Gastroesophageal sphincter (tissue), 4 donors: ENCODE data around the gene MRPL17. TPM values are rescaled to one million over a fixed set of nuclear protein-coding genes. Genes with fewer than 3 reads are reported as not detected.

Experiments used
- ATAC-seq: fragments of 150-250 bp; one replicate; pipeline ENCODE4 v1.9.1; 2016; ENCODE audit warnings: mild to moderate bottlenecking, moderate library complexity
- H3K27ac ChIP-seq, 4 donors: fragments of 200-600 bp; sonication (generic) in 3 of 4; 1 replicate in 3 of 4; 2 replicates in 1 of 4; pipeline ENCODE4 v1.5.1; 2016 to 2019
- H3K27me3 ChIP-seq: fragments of 200-600 bp; sonication (generic); one replicate; pipeline ENCODE4 v1.5.1; 2019
- H3K36me3 ChIP-seq, 2 donors: fragments of 200-600 bp; sonication (generic); one replicate each; pipeline ENCODE4 v1.5.1; 2019; ENCODE audit warnings: control low read depth in 1 of 2
- H3K4me1 ChIP-seq, 3 donors: fragments of 200-600 bp; sonication (generic); 1 replicate in 2 of 3; 2 replicates in 1 of 3; pipeline ENCODE4 v1.5.1; 2016 to 2019; ENCODE audit warnings: control low read depth in 2 of 3
- H3K4me3 ChIP-seq, 2 donors: fragments of 200-600 bp; sonication (generic); one replicate each; pipeline ENCODE4 v1.5.1; 2019; ENCODE audit warnings: mild to moderate bottlenecking in 1 of 2, moderate library complexity in 1 of 2
- H3K9me3 ChIP-seq, 3 donors: fragments of 200-600 bp; sonication (generic); one replicate each; pipeline ENCODE4 v1.5.1; 2017 to 2019; ENCODE audit warnings: control low read depth in 2 of 3
- EP300 ChIP-seq: sonication (generic); formaldehyde crosslinking; IDR thresholded peaks from one replicate; pipeline ENCODE4 v1.6.1; 2017; ENCODE audit warnings: antibody characterized with exemption, mild to moderate bottlenecking
- POLR2A ChIP-seq, 2 donors: fragments of 450-650 bp; IDR thresholded peaks; one replicate each; pipeline ENCODE4 v1.6.1; 2017; ENCODE audit warnings: antibody characterized with exemption in 2 of 2, mild to moderate bottlenecking in 2 of 2, moderate library complexity in 1 of 2
- POLR2AphosphoS5 ChIP-seq: sonication (generic); formaldehyde crosslinking; IDR thresholded peaks from one replicate; pipeline ENCODE4 v1.6.1; 2017; ENCODE audit warnings: antibody characterized with exemption
- WGBS, 2 donors: methylation state at CpG; one replicate each; pipeline ENCODE4 v1.1.5; 2018; ENCODE audit warnings: low coverage in 1 of 2; 5-methylcytosine and 5-hydroxymethylcytosine counted together
- total RNA-seq, 4 donors: library from RNA; depleted of rRNA; stranded (reverse); fragments of >200 nt; gene quantifications; one replicate each; pipeline ENCODE4 v1.1.0, GENCODE V29; 2016
- TF ChIP-seq, protein P1 (sequence below), 4 experiments: fragments of 200-600 bp in 2 of 4; fragments of 450-650 bp in 2 of 4; sonication (generic) in 1 of 4; IDR thresholded peaks; one replicate each; pipeline ENCODE4 v1.5.1; 2017 to 2019; ENCODE audit warnings: antibody characterized with exemption in 4 of 4, mild to moderate bottlenecking in 2 of 4, moderate library complexity in 2 of 4

Gene MRPL17
- total RNA-seq, 4 donors from 2014 or later, result 12.6 to 35.0 (median 18.6) TPM

DNA sequence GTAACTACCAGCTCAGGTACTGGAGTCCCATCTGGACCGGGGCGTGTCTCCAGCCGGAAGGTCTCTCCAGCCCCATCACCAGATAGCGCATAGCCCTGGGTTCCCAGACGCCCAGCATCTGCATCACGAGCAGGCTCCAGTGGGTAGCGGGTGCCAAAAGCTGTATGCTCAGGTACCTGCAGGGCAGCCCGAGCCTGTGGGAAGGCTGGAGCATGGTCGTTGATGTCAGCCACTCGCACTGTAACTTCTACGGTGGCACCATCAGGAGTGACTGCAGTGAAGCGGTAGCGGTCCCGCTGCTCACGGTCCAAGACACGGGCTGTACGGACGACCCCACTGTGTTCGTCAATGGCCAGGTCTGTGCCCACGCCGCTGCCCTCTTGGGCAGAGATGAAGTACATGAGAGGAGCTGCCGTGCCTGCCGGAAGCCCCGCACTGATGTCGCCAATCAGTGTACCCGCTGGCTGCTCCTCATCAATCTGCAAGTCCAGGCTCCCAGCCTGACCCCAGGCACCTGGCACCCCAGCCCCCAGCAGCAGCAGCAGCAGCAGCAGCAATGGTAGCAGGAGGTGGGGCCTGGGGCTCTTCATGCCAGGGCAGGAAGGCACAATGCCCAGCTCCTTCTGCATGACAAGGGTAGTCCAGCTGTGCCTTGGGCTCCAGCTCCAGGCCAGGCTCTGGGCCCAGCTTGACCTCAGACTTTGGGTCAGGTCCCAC, 42.0 kb downstream of the MRPL17 start:
- no peak overlapping the region for H3K27ac ChIP-seq
- ATAC-seq, result no peak
- no peak overlapping the region for H3K4me3 ChIP-seq
- no CpG with 5 or more reads among the region's 26 CpGs for WGBS, 2 donors
- TF ChIP-seq, protein P1, sequence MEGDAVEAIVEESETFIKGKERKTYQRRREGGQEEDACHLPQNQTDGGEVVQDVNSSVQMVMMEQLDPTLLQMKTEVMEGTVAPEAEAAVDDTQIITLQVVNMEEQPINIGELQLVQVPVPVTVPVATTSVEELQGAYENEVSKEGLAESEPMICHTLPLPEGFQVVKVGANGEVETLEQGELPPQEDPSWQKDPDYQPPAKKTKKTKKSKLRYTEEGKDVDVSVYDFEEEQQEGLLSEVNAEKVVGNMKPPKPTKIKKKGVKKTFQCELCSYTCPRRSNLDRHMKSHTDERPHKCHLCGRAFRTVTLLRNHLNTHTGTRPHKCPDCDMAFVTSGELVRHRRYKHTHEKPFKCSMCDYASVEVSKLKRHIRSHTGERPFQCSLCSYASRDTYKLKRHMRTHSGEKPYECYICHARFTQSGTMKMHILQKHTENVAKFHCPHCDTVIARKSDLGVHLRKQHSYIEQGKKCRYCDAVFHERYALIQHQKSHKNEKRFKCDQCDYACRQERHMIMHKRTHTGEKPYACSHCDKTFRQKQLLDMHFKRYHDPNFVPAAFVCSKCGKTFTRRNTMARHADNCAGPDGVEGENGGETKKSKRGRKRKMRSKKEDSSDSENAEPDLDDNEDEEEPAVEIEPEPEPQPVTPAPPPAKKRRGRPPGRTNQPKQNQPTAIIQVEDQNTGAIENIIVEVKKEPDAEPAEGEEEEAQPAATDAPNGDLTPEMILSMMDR (IDR thresholded peaks at IDR 0.05), result no peak
- TF ChIP-seq POLR2A (IDR thresholded peaks at IDR 0.05) (no peak), POLR2AphosphoS5 (no peak), EP300 (no peak)
- peaks cover 0 to 27% of the 10 kb centered on the region in 2 donors for H3K36me3 ChIP-seq
- peaks cover 7 to 62% (median 29%) of the 10 kb centered on the region in 3 donors for H3K4me1 ChIP-seq
- H3K9me3 ChIP-seq, result no peaks in the 10 kb centered on the region
- H3K27me3 ChIP-seq, result no peaks in the 10 kb centered on the region

GRCh38 chr11:6640036-6640984, 42.8 kb downstream of the MRPL17 start:
- Histone ChIP-seq H3K27ac (no peak overlapping the region), H3K36me3 (peaks cover 0 to 27% of the 10 kb centered on the region in 2 donors), H3K9me3 (no peaks in the 10 kb centered on the region), H3K4me1 (peaks cover 7 to 62% (median 33%) of the 10 kb centered on the region in 3 donors), H3K27me3 (no peaks in the 10 kb centered on the region), H3K4me3 (no peak overlapping the region)
- TF ChIP-seq, protein P1 (IDR thresholded peaks at IDR 0.05), result no peak
- no peak for TF ChIP-seq POLR2A (IDR thresholded peaks at IDR 0.05)
- WGBS, 2 donors, result 89 to 97% methylated on average over 5 to 6 of the region's 36 CpGs
- no peak for ATAC-seq

DNA sequence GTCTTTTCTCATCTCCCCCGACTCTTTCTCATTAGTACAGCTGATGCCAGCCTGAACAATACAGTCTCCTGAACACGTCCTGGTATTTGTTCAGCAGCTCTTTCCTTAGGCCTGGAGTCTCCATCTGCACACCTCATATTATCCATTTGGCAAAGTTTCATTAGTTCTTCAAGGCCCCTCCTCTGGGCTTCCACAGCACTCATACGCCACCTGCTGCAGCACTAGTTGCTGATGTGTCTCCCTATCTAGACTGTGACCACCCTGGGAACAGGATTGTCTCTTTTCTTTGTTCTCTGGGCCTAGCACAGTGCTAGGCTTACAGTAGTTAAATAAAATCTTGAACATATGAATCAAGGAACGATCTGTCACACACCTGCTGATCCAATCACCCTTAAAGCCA, 44.7 kb downstream of the MRPL17 start:
- H3K4me3 ChIP-seq, result no peak overlapping the region
- WGBS, 2 donors, result 48 to 58% methylated on average over 3 to 4 of the region's 4 CpGs
- H3K36me3 ChIP-seq, result peaks cover 0 to 26% of the 10 kb centered on the region in 2 donors
- H3K4me1 ChIP-seq, result peaks cover 7 to 73% (median 41%) of the 10 kb centered on the region in 3 donors
- peak overlapping the region in 3 of 4 donors; percentile 25 to 74 (median 68) for H3K27ac ChIP-seq
- H3K27me3 ChIP-seq, result no peaks in the 10 kb centered on the region
- no peaks in the 10 kb centered on the region for H3K9me3 ChIP-seq
- TF ChIP-seq, protein P1 (IDR thresholded peaks at IDR 0.05), result no peak
- TF ChIP-seq POLR2A (IDR thresholded peaks at IDR 0.05) (no peak), EP300 (no peak), POLR2AphosphoS5 (no peak)
- no peak for ATAC-seq

DNA sequence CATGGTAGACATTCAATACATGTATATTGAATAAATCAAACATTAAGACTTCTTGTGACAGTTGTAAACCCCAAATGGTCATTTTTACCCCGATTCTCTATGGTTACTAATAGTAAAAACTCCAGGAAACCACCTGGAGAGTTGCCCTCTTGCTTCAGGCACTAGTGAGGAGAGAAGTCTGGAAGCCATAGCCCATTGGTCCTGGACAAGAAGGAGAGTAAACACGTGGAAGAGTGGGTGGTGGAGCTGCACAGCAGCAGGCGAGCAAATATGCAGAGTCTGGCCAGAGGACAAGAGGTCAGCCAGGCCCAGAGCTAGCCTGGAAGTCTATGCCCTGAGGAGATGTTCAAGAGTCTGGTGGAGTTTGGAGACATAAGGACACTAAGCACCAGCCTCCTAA, 45.3 kb downstream of the MRPL17 start:
- Histone ChIP-seq H3K27ac (peak overlapping the region; percentile 25 to 74 (median 47)), H3K4me1 (peaks cover 7 to 78% (median 41%) of the 10 kb centered on the region in 3 donors), H3K36me3 (peaks cover 0 to 32% of the 10 kb centered on the region in 2 donors), H3K4me3 (no peak overlapping the region), H3K27me3 (no peaks in the 10 kb centered on the region), H3K9me3 (no peaks in the 10 kb centered on the region)
- 6 to 20% methylated on average over 1 to 3 of the region's 3 CpGs for WGBS, 2 donors
- ATAC-seq, result peak; percentile 74
- TF ChIP-seq POLR2A (IDR thresholded peaks at IDR 0.05), result no peak
- TF ChIP-seq POLR2AphosphoS5, result peak; percentile 55

DNA sequence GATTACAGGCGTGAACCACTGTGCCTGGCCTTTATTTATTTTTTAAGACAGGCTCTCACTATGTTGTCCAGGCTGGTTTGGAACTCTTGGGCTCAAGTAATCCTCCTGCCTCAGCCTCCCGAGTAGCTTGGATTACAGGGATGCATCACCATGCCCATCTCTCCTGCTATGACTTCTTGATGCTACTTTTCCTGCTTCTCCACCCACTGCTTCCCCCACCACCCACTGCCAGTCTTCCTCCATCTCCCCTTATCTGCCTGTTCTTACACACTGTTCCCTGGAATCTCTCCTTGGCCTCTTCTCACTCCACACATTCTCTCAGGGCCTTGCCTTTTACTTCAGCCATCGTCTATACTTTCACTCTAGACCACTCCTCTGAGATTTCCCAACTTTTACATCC, 46.7 kb downstream of the MRPL17 start:
- ATAC-seq, result no peak
- H3K4me3 ChIP-seq, result no peak overlapping the region
- 78 to 96% methylated on average over 3 of the region's 3 CpGs for WGBS, 2 donors
- no peak for TF ChIP-seq POLR2A (IDR thresholded peaks at IDR 0.05)
- TF ChIP-seq, protein P1 (IDR thresholded peaks at IDR 0.05), result no peak
- no peak for TF ChIP-seq EP300
- TF ChIP-seq POLR2AphosphoS5, result no peak
- H3K9me3 ChIP-seq, result no peaks in the 10 kb centered on the region
- peak overlapping the region in 3 of 4 donors; percentile 50 to 74 (median 68) for H3K27ac ChIP-seq
- H3K4me1 ChIP-seq, result peaks cover 7 to 72% (median 41%) of the 10 kb centered on the region in 3 donors
- no peaks in the 10 kb centered on the region for H3K27me3 ChIP-seq
- H3K36me3 ChIP-seq, result peaks cover 0 to 45% of the 10 kb centered on the region in 2 donors
